Panc1 (cell line): ENCODE data around the gene RNU1-1.
"Not testable (repeated sequence)": the region's sequence is repeated elsewhere in the genome, so short reads cannot be mapped to it uniquely, and the experiment has no call there.

Source experiments
- POLR2AphosphoS5 ChIP-seq: IDR thresholded peaks from 2 replicates; pipeline ENCODE4 v1.6.1; 2012; ENCODE audit warnings: mild to moderate bottlenecking, low read depth, low read length, moderate library complexity
- REST ChIP-seq, 2 experiments: IDR thresholded peaks; 2 replicates each; pipeline ENCODE4 v1.6.1; 2011 to 2012; ENCODE audit warnings: low read depth in 2 of 2, control low read depth in 1 of 2, low read length in 1 of 2, mild to moderate bottlenecking in 1 of 2, moderate library complexity in 1 of 2; ENCODE audit not compliant: insufficient read depth in 1 of 2
- SIN3A ChIP-seq: IDR thresholded peaks from 2 replicates; pipeline ENCODE4 v1.6.1; 2012; ENCODE audit warnings: low read depth, mild to moderate bottlenecking, low read length, moderate library complexity, borderline replicate concordance; ENCODE audit not compliant: insufficient read depth
- TCF7L2 ChIP-seq: IDR thresholded peaks from 2 replicates; pipeline ENCODE4 v1.6.1; 2011; ENCODE audit warnings: mild to moderate bottlenecking, low read depth, low read length, inconsistent platforms
- TF ChIP-seq, protein P1 (sequence below): fragments of 450-650 bp; IDR thresholded peaks from 2 replicates; pipeline ENCODE4 v1.5.1; 2017; ENCODE audit warnings: mild to moderate bottlenecking

DNA sequence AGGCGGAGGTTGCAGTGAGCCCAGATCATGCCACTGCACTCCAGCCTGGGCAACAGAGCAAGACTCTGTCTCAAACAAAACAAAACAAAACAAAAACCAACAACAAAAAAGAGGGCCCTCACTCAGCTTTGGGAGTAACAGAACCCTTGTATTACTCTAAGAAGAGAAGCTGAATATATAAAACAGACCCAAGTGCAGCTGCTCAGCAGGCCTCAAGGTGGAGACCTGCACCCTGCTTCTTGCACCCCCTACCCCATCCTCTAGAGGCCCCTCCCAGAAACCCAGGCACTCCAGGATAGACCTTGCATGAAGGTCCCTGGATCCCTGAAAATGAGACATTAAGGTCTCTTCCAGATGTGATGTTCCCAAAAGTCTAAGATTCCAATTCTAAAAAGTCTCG lies 39.2 kb downstream of the RNU1-1 start:
- TF ChIP-seq, protein P1, sequence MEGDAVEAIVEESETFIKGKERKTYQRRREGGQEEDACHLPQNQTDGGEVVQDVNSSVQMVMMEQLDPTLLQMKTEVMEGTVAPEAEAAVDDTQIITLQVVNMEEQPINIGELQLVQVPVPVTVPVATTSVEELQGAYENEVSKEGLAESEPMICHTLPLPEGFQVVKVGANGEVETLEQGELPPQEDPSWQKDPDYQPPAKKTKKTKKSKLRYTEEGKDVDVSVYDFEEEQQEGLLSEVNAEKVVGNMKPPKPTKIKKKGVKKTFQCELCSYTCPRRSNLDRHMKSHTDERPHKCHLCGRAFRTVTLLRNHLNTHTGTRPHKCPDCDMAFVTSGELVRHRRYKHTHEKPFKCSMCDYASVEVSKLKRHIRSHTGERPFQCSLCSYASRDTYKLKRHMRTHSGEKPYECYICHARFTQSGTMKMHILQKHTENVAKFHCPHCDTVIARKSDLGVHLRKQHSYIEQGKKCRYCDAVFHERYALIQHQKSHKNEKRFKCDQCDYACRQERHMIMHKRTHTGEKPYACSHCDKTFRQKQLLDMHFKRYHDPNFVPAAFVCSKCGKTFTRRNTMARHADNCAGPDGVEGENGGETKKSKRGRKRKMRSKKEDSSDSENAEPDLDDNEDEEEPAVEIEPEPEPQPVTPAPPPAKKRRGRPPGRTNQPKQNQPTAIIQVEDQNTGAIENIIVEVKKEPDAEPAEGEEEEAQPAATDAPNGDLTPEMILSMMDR = not testable (repeated sequence)
- TF ChIP-seq REST (IDR thresholded peaks at IDR 0.05; ENCODE audit: insufficient read depth in 1 of 2, low read depth in 2 of 2, low read length in 1 of 2); POLR2AphosphoS5; SIN3A; TCF7L2: not testable (repeated sequence)
